IPS-15b (cell line): ENCODE measurements around the gene CDKL5.
A peak's percentile ranks its signal among the peaks of the same experiment; 100 is the strongest.

Experiments used
- H3K27me3 ChIP-seq: one replicate; pipeline ENCODE4 v1.6.1; 2013; ENCODE audit warnings: low read length; ENCODE audit not compliant: control insufficient read depth, insufficient read depth
- H3K36me3 ChIP-seq: one replicate; pipeline ENCODE4 v1.6.1; 2013; ENCODE audit warnings: low read length; ENCODE audit not compliant: control insufficient read depth, insufficient read depth
- H3K4me1 ChIP-seq: one replicate; pipeline ENCODE4 v1.6.1; 2013; ENCODE audit warnings: mild to moderate bottlenecking, low read length; ENCODE audit not compliant: control insufficient read depth, insufficient read depth
- H3K4me3 ChIP-seq: one replicate; pipeline ENCODE4 v1.5.1; 2013; ENCODE audit warnings: low read depth, low read length
- H3K9ac ChIP-seq: one replicate; pipeline ENCODE4 v1.6.1; 2013; ENCODE audit warnings: low read depth, mild to moderate bottlenecking, low read length
- H3K9me3 ChIP-seq: one replicate; pipeline ENCODE4 v1.6.1; 2013; ENCODE audit warnings: mild to moderate bottlenecking, low read length; ENCODE audit not compliant: control insufficient read depth, insufficient read depth

CDKL5 gene

GRCh38 chrX:18654875-18655836 lies 229.7 kb downstream of the CDKL5 start:
- Histone ChIP-seq H3K27me3 (no peaks in the 10 kb centered on the region), H3K9ac (no peak overlapping the region), H3K9me3 (no peaks in the 10 kb centered on the region), H3K36me3 (no peaks in the 10 kb centered on the region), H3K4me1 (no peaks in the 10 kb centered on the region), H3K4me3 (no peak overlapping the region)

GRCh38 chrX:18661273-18661672 lies 235.9 kb downstream of the CDKL5 start:
- Histone ChIP-seq H3K27me3 (no peaks in the 10 kb centered on the region), H3K4me3 (no peak overlapping the region), H3K4me1 (no peaks in the 10 kb centered on the region), H3K36me3 (no peaks in the 10 kb centered on the region), H3K9me3 (no peaks in the 10 kb centered on the region), H3K9ac (no peak overlapping the region)

DNA sequence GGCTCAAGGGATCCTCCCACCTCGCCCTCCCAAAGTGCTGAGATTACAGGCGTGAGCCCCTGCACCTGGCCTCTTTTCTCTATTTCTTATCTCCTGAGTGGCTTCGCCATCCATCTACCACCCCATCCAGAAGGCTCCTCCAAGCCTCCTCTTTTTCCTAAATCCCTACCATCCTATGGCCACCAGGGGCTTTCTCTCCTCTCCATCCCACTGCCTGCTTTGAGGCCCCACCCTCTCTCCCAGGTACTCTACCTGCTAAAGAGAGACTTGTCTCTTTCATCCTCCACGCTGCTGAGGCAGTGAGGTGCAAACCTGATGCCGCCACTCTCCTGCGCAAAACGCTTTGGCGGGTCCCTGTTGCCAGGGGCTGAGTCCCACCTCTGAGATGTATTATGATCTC lies 239.5 kb downstream of the CDKL5 start:
- Histone ChIP-seq H3K36me3 (no peaks in the 10 kb centered on the region), H3K4me1 (no peaks in the 10 kb centered on the region), H3K9me3 (no peaks in the 10 kb centered on the region), H3K4me3 (no peak overlapping the region), H3K27me3 (no peaks in the 10 kb centered on the region), H3K9ac (no peak overlapping the region)

DNA sequence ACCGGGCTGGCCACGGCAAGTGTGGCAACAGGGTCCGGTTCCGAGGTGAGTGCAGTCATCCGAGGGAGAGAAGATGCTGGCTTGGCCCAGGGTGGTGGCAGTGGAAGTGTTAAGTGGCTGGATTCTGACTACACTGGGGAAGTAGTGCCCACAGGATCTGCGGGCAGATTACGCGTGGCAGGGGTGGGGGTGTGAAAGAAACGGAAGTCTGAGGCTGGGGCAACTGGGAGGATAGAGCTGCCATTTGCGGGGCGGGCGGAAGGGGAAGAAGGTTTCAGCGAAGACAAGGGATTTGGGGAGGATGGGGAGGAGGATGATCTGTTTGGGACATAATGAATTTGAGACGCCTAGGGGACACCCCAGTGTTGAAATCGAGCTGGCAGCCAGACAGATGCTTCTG lies 241.2 kb downstream of the CDKL5 start:
- no peaks in the 10 kb centered on the region for H3K36me3 ChIP-seq
- no peaks in the 10 kb centered on the region for H3K9me3 ChIP-seq
- no peaks in the 10 kb centered on the region for H3K4me1 ChIP-seq
- H3K9ac ChIP-seq = no peak overlapping the region
- no peak overlapping the region for H3K4me3 ChIP-seq
- H3K27me3 ChIP-seq = no peaks in the 10 kb centered on the region

- no peaks in the 10 kb centered on the region for H3K27me3 ChIP-seq
- no peaks in the 10 kb centered on the region for H3K9me3 ChIP-seq
- no peaks in the 10 kb centered on the region for H3K36me3 ChIP-seq
- no peak overlapping the region for H3K9ac ChIP-seq
- no peaks in the 10 kb centered on the region for H3K4me1 ChIP-seq
- no peak overlapping the region for H3K4me3 ChIP-seq
Observed at GRCh38 chrX:18668071-18668835, 242.8 kb downstream of the CDKL5 start.

DNA sequence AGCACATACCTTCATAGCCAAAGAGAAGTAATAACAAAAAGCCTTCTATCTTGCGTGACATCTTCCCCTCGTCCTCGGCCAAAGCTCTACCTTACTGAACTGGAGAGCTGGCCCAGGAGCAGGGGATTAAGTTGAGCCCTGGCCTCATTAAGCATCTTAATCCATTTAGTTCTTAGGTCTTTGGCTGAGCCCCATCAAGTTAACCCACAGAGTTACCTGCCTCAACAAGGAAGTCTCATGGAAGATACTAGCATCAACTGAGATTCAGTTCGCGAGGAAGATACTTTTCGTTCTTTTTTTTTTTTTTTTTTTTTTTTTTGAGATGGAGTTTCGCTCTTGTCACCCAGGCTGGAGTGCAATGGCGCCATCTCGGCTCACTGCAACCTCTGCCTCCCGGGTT lies 246.6 kb downstream of the CDKL5 start, which contains the start of gene RS1:
Gene RS1 (minus strand): TSS at position 101 of the 400 bp plus-strand sequence. CDS start 40 bp downstream, at position 61.
- Histone ChIP-seq H3K36me3 (no peaks in the 10 kb centered on the region), H3K9me3 (no peaks in the 10 kb centered on the region), H3K4me3 (no peak within 1 kb of the TSS), H3K4me1 (no peaks in the 10 kb centered on the region), H3K27me3 (no peaks in the 10 kb centered on the region), H3K9ac (no peak within 1 kb of the TSS)

- Histone ChIP-seq H3K4me1 (no peaks in the 10 kb centered on the region), H3K9ac (no peak overlapping the region), H3K36me3 (no peaks in the 10 kb centered on the region), H3K27me3 (no peaks in the 10 kb centered on the region), H3K4me3 (peak overlapping the region; percentile 53), H3K9me3 (no peaks in the 10 kb centered on the region)
Observed at GRCh38 chrX:18674417-18674787, 249.0 kb downstream of the CDKL5 start.

DNA sequence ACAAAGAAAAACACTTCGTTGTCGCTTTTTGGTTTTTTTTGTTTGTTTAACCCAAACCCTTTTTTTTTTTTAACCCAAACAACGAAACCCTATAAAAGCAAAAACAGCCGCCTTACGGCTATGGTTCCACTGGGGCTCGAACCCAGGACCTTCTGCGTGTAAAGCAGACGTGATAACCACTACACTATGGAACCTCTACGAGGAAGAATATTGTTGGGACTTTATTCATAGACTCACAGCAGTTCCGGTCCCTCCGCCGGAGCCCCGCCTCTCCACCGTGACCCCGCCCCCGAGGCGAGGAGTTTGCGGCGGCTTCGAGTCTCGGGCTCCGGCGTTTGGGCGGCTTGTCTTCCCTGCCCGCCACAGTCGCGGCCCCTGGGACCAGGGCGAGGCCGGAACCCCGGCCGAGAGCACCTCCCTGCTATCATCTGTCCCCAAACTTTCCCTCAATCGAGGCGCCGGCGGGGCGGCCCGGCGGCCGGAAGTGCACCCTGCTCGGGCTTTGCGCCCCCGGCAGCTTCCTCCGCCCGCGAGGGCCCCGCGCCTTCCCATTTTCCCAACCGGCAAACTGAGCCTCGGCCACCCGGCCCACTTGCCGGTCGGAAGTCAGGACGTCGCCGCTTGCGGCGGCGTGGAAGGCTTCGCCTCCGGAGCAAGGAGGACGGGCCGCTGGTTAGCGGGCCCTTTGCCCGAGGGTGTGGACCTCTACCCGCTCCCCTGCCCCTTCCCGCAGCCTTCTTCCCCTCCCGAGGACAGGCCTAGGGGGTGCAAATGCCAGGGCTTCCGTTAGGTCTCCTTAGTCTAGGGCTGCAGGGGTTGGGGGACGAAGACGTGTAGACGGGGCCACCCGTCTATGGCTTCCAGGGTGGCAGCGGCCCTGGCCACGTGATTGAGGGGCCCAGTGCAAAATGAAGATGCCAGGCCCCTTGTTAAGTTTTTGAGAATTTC lies 249.7 kb downstream of the CDKL5 start:
- Histone ChIP-seq H3K4me3 (peak overlapping the region; percentile 53), H3K27me3 (no peaks in the 10 kb centered on the region), H3K9ac (no peak overlapping the region), H3K4me1 (no peaks in the 10 kb centered on the region), H3K36me3 (no peaks in the 10 kb centered on the region), H3K9me3 (no peaks in the 10 kb centered on the region)

GRCh38 chrX:18676050-18676449 lies 250.6 kb downstream of the CDKL5 start:
- Histone ChIP-seq H3K9ac (no peak overlapping the region), H3K36me3 (no peaks in the 10 kb centered on the region), H3K9me3 (no peaks in the 10 kb centered on the region), H3K4me1 (no peaks in the 10 kb centered on the region), H3K4me3 (no peak overlapping the region), H3K27me3 (no peaks in the 10 kb centered on the region)

- Histone ChIP-seq H3K27me3 (no peaks in the 10 kb centered on the region), H3K9ac (no peak overlapping the region), H3K4me3 (no peak overlapping the region), H3K36me3 (no peaks in the 10 kb centered on the region), H3K9me3 (no peaks in the 10 kb centered on the region), H3K4me1 (no peaks in the 10 kb centered on the region)
Observed at GRCh38 chrX:18676470-18676869, 251.1 kb downstream of the CDKL5 start.

GRCh38 chrX:18677161-18677869 lies 251.9 kb downstream of the CDKL5 start:
- Histone ChIP-seq H3K9me3 (no peaks in the 10 kb centered on the region), H3K9ac (no peak overlapping the region), H3K4me3 (no peak overlapping the region), H3K27me3 (no peaks in the 10 kb centered on the region), H3K4me1 (no peaks in the 10 kb centered on the region), H3K36me3 (no peaks in the 10 kb centered on the region)
